Activated CD4-positive, CD25-positive, alpha-beta regulatory T cell (primary cell): ENCODE data around the gene NEURL3.
A peak's percentile ranks its signal among the peaks of the same experiment; 100 is the strongest.
"Not testable (repeated sequence)": the region's sequence is repeated elsewhere in the genome, so short reads cannot be mapped to it uniquely, and the experiment has no call there.

Experiments
- DNase-seq, 4 experiments: peaks; one replicate each; lab custom pipeline; 2025; lab: John Stamatoyannopoulos, UW

NEURL3 gene

GRCh38 chr2:96506907-96507240 is 1.7 kb upstream of the NEURL3 start:
- DNase-seq = no peak

GRCh38 chr2:96506016-96506906 is 1.1 kb upstream of the NEURL3 start:
- DNase-seq = no peak

- DNase-seq = no peak
Observed at GRCh38 chr2:96503637-96504243, 1.4 kb downstream of the NEURL3 start.

GRCh38 chr2:96502891-96503636 is 2.1 kb downstream of the NEURL3 start:
- DNase-seq = no peak

GRCh38 chr2:96501886-96502810 is 3.0 kb downstream of the NEURL3 start:
- no peak for DNase-seq

- DNase-seq = no peak
Observed at GRCh38 chr2:96501471-96501874, 3.7 kb downstream of the NEURL3 start.

GRCh38 chr2:96500385-96501066 is 4.6 kb downstream of the NEURL3 start:
- no peak for DNase-seq

GRCh38 chr2:96499061-96499960 is 5.8 kb downstream of the NEURL3 start:
- no peak for DNase-seq

- DNase-seq = not testable (repeated sequence)
Observed at GRCh38 chr2:96498611-96499010, 6.5 kb downstream of the NEURL3 start.

GRCh38 chr2:96498021-96498431 is 7.1 kb downstream of the NEURL3 start:
- no peak for DNase-seq

- no peak for DNase-seq
Observed at GRCh38 chr2:96495982-96496629, 9.1 kb downstream of the NEURL3 start.

- DNase-seq = no peak
Observed at GRCh38 chr2:96494188-96494587, 11.0 kb downstream of the NEURL3 start.

GRCh38 chr2:96493072-96493471 is 12.1 kb downstream of the NEURL3 start:
- DNase-seq = no peak

GRCh38 chr2:96491860-96492497 is 13.2 kb downstream of the NEURL3 start:
- DNase-seq = no peak

GRCh38 chr2:96489663-96490062 is 15.5 kb downstream of the NEURL3 start:
- no peak for DNase-seq

GRCh38 chr2:96489261-96489660 is 15.9 kb downstream of the NEURL3 start:
- no peak for DNase-seq

- DNase-seq = no peak
Observed at GRCh38 chr2:96486696-96487095, 18.5 kb downstream of the NEURL3 start.

GRCh38 chr2:96485751-96486651 is 19.2 kb downstream of the NEURL3 start:
- DNase-seq = peak; percentile 63 to 77 (median 65)
